ENCODE measurements around the gene SNX21.
A peak's percentile ranks its signal among the peaks of the same experiment; 100 is the strongest.

The SNX21 gene

GRCh38 chr20:45832619-45833018, 980 bp upstream of the SNX21 start:
- DNase-seq (ENCODE audit: low read depth, low spot score): no peak
- H3K4me3 ChIP-seq (ENCODE audit: low read depth, low read length): no peak overlapping the region
- TF ChIP-seq CTCF (IDR thresholded peaks at IDR 0.05; ENCODE audit: low read depth, low read length): no peak
- in situ Hi-C loops (cut with HindIII; ENCODE audit: low sequenced_read_pairs): no loop called here

- in situ Hi-C loops (cut with HindIII; ENCODE audit: low sequenced_read_pairs): no loop called here
- peak; percentile 70 for DNase-seq (ENCODE audit: low read depth, low spot score)
- peak overlapping the region; percentile 67 for H3K4me3 ChIP-seq (ENCODE audit: low read depth, low read length)
- no peak for TF ChIP-seq CTCF (IDR thresholded peaks at IDR 0.05; ENCODE audit: low read depth, low read length)
Measured at GRCh38 chr20:45833883-45834796, 541 bp downstream of the SNX21 start.

- peak overlapping the region; percentile 67 for H3K4me3 ChIP-seq (ENCODE audit: low read depth, low read length)
- no peak for DNase-seq (ENCODE audit: low read depth, low spot score)
- in situ Hi-C loops (cut with HindIII; ENCODE audit: low sequenced_read_pairs): no loop called here
- no peak for TF ChIP-seq CTCF (IDR thresholded peaks at IDR 0.05; ENCODE audit: low read depth, low read length)
Measured at GRCh38 chr20:45834797-45835161, 1.2 kb downstream of the SNX21 start.

- in situ Hi-C loops (cut with HindIII; ENCODE audit: low sequenced_read_pairs): no loop called here
- DNase-seq (ENCODE audit: low read depth, low spot score): no peak
- no peak overlapping the region for H3K4me3 ChIP-seq (ENCODE audit: low read depth, low read length)
- TF ChIP-seq CTCF (IDR thresholded peaks at IDR 0.05; ENCODE audit: low read depth, low read length): no peak
Measured at GRCh38 chr20:45835329-45835765, 1.7 kb downstream of the SNX21 start.

- DNase-seq (ENCODE audit: low read depth, low spot score): peak; percentile 28
- in situ Hi-C loops (cut with HindIII; ENCODE audit: low sequenced_read_pairs): no loop called here
- no peak for TF ChIP-seq CTCF (IDR thresholded peaks at IDR 0.05; ENCODE audit: low read depth, low read length)
- no peak overlapping the region for H3K4me3 ChIP-seq (ENCODE audit: low read depth, low read length)
Measured at GRCh38 chr20:45835825-45836224, 2.2 kb downstream of the SNX21 start.

GRCh38 chr20:45836841-45837240, 3.2 kb downstream of the SNX21 start:
- no peak overlapping the region for H3K4me3 ChIP-seq (ENCODE audit: low read depth, low read length)
- TF ChIP-seq CTCF (IDR thresholded peaks at IDR 0.05; ENCODE audit: low read depth, low read length): no peak
- DNase-seq (ENCODE audit: low read depth, low spot score): no peak
- in situ Hi-C loops (cut with HindIII; ENCODE audit: low sequenced_read_pairs): no loop called here
